Neuronal stem cell (in vitro differentiated cells): ENCODE measurements around the gene BPHL.
A peak's percentile ranks its signal among the peaks of the same experiment; 100 is the strongest.
"Not testable (repeated sequence)": the region's sequence is repeated elsewhere in the genome, so short reads cannot be mapped to it uniquely, and the experiment has no call there.

Source experiments
- DNase-seq: peaks from one replicate; pipeline ENCODE4 v3.0.0-alpha.2; 2013; ENCODE audit warnings: low spot score
- H2AFZ ChIP-seq: one replicate; pipeline ENCODE4 v1.6.1; 2013; ENCODE audit warnings: mild to moderate bottlenecking, low read length, inconsistent platforms
- H2AK5ac ChIP-seq: 2 replicates; pipeline ENCODE4 v1.6.1; 2013; ENCODE audit warnings: low read depth, mild to moderate bottlenecking, inconsistent platforms, low read length, moderate library complexity, mixed read lengths
- H2BK120ac ChIP-seq: 2 replicates; pipeline ENCODE4 v1.6.1; 2013; ENCODE audit warnings: low read depth, mild to moderate bottlenecking, inconsistent platforms, low read length, moderate library complexity, mixed read lengths
- H2BK12ac ChIP-seq: one replicate; pipeline ENCODE4 v1.6.1; 2013; ENCODE audit warnings: low read length, inconsistent platforms
- H2BK15ac ChIP-seq: 2 replicates; pipeline ENCODE4 v1.6.1; 2013; ENCODE audit warnings: mild to moderate bottlenecking, low read length, inconsistent platforms, mixed read lengths
- H2BK5ac ChIP-seq: one replicate; pipeline ENCODE4 v1.6.1; 2013; ENCODE audit warnings: inconsistent platforms, mild to moderate bottlenecking, low read length, moderate library complexity
- H3K14ac ChIP-seq: one replicate; pipeline ENCODE4 v1.6.1; 2013; ENCODE audit warnings: low read length, inconsistent platforms
- H3K18ac ChIP-seq: 2 replicates; pipeline ENCODE4 v1.6.1; 2013; ENCODE audit warnings: low read length, inconsistent platforms
- H3K23ac ChIP-seq: 2 replicates; pipeline ENCODE4 v1.6.1; 2013; ENCODE audit warnings: low read depth, mild to moderate bottlenecking, mixed read lengths, low read length, inconsistent platforms; ENCODE audit not compliant: poor library complexity
- H3K27ac ChIP-seq: replicated peaks from 3 replicates; pipeline ENCODE4 v1.5.1; 2013; ENCODE audit warnings: low read length, inconsistent platforms
- H3K27me3 ChIP-seq, 3 experiments: 2 replicates each; pipeline ENCODE4 v1.6.1; 2013; ENCODE audit warnings: low read length in 3 of 3, mild to moderate bottlenecking in 2 of 3, inconsistent platforms in 1 of 3, low read depth in 1 of 3, mixed read lengths in 1 of 3, moderate library complexity in 1 of 3; ENCODE audit not compliant: control insufficient read depth in 3 of 3, insufficient read depth in 3 of 3
- H3K36me3 ChIP-seq, 2 donors: replicated peaks in 1 of 2; 2 replicates each; pipeline ENCODE4 v1.6.1; 2013; ENCODE audit warnings: low read length in 2 of 2; ENCODE audit not compliant: control insufficient read depth in 2 of 2, insufficient read depth in 2 of 2
- H3K4ac ChIP-seq: 2 replicates; pipeline ENCODE4 v1.6.1; 2013; ENCODE audit warnings: inconsistent platforms, mild to moderate bottlenecking, low read length, moderate library complexity
- H3K4me1 ChIP-seq, 2 donors: 1 replicate in 1 of 2; 2 replicates in 1 of 2; pipeline ENCODE4 v1.6.1; 2013; ENCODE audit warnings: low read length in 2 of 2, low read depth in 1 of 2; ENCODE audit not compliant: control insufficient read depth in 2 of 2, insufficient read depth in 1 of 2
- H3K4me2 ChIP-seq: one replicate; pipeline ENCODE4 v1.6.1; 2013; ENCODE audit warnings: mild to moderate bottlenecking, low read length, inconsistent platforms; ENCODE audit not compliant: insufficient read depth, poor library complexity, severe bottlenecking
- H3K4me3 ChIP-seq, 2 donors: 2 replicates each; pipeline ENCODE4 v1.5.1; 2013; ENCODE audit warnings: low read length in 2 of 2, mild to moderate bottlenecking in 2 of 2, inconsistent platforms in 1 of 2, moderate library complexity in 1 of 2
- H3K79me1 ChIP-seq: one replicate; pipeline ENCODE4 v1.6.1; 2013; ENCODE audit warnings: low read depth, mild to moderate bottlenecking, inconsistent platforms, low read length, moderate library complexity
- H3K9ac ChIP-seq: one replicate; pipeline ENCODE4 v1.6.1; 2013; ENCODE audit warnings: mild to moderate bottlenecking, low read depth, low read length, inconsistent platforms; ENCODE audit not compliant: poor library complexity
- H3K9me3 ChIP-seq, 2 donors: replicated peaks in 1 of 2; 2 replicates each; pipeline versions ENCODE3 to v1.6.1; 2013; ENCODE audit warnings: low read length in 2 of 2, mild to moderate bottlenecking in 2 of 2, inconsistent platforms in 1 of 2, low read depth in 1 of 2, mixed read lengths in 1 of 2, moderate library complexity in 1 of 2; ENCODE audit not compliant: control insufficient read depth in 2 of 2, insufficient read depth in 1 of 2
- H4K8ac ChIP-seq: one replicate; pipeline ENCODE4 v1.6.1; 2013; ENCODE audit warnings: low read depth, mild to moderate bottlenecking, inconsistent platforms, low read length, moderate library complexity
- H4K91ac ChIP-seq: one replicate; pipeline ENCODE4 v1.6.1; 2013; ENCODE audit warnings: low read length, low read depth, mild to moderate bottlenecking, inconsistent platforms; ENCODE audit not compliant: poor library complexity
- WGBS, 2 donors: extraction: QIAGEN DNeasy Blood & Tissue Kit; methylation state at CpG; one replicate each; pipeline ENCODE4 v1.1.7; 2013; ENCODE audit warnings: missing lambda C conversion rate in 2 of 2, mixed read lengths in 1 of 2; ENCODE audit not compliant: insufficient read length in 2 of 2, insufficient replicate concordance in 1 of 2; ENCODE audit errors: extremely low coverage in 2 of 2; 5-methylcytosine and 5-hydroxymethylcytosine counted together

BPHL gene

DNA sequence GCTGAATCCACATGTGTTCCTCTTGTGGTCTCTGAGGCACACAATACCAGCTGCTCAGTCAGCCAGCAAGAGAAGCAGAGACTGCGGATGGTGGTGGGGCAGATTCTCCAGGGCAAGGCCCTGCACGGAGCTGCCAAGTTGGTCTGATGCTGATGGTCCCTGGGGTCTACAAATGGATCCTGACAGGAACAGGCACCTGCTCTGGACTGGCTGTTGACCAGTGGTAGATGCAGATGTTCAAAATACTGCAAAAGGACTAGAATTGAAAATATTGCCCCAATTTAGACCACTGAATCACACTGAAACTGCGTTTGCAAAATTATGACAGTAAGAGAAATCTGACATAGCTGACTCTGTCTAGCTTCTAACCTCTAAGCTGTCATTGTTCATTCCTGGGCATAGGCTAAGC is 68.5 kb downstream of the BPHL start:
- Histone ChIP-seq H4K8ac (no peak overlapping the region), H3K79me1 (no peaks in the 10 kb centered on the region), H3K27ac (no peak overlapping the region), H3K14ac (no peak overlapping the region), H3K18ac (peak overlapping the region; percentile 7), H3K4me2 (no peak overlapping the region), H2BK12ac (no peak overlapping the region), H4K91ac (no peak overlapping the region), H3K23ac (no peak overlapping the region), H3K4ac (no peak overlapping the region), H2AK5ac (no peak overlapping the region), H2AFZ (no peak overlapping the region), H2BK15ac (no peak overlapping the region), H3K9ac (no peak overlapping the region), H2BK120ac (no peak overlapping the region), H2BK5ac (no peak overlapping the region), H3K27me3 (no peaks in the 10 kb centered on the region), H3K36me3 (peaks cover 0 to 53% of the 10 kb centered on the region in 2 donors), H3K4me3 (no peak overlapping the region), H3K9me3 (peaks cover 7 to 24% of the 10 kb centered on the region in 2 donors), H3K4me1 (peaks cover 0 to 3% of the 10 kb centered on the region in 2 donors)
- WGBS, 2 donors: no CpG with 5 or more reads among the region's 3 CpGs
- DNase-seq: no peak

DNA sequence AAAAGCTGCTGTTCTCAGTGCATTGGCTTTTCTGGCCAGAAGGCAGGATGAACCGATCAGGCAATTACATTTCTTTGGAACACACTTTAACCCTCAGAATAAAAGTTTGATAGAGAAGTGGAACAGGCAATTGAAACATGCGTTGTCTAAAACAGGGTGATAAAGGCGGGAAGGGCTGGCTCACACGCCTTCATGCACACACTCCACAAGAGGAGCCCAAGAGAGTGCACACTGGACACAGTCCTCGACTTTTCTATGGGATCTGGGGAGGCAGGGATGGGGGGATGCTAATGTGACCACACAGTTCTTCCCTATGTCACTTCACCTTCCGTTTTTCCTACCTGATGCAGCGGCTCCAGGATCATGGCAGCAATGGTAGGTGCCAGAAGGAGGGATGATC is 69.8 kb downstream of the BPHL start:
- H3K4me3 ChIP-seq: no peak overlapping the region
- H3K27me3 ChIP-seq: no peaks in the 10 kb centered on the region
- no peak overlapping the region for H4K8ac ChIP-seq
- H3K9ac ChIP-seq: no peak overlapping the region
- H2AFZ ChIP-seq: no peak overlapping the region
- H3K14ac ChIP-seq: no peak overlapping the region
- no peak overlapping the region for H3K4ac ChIP-seq
- H2BK12ac ChIP-seq: no peak overlapping the region
- H3K36me3 ChIP-seq: peaks cover 0 to 47% of the 10 kb centered on the region in 2 donors
- H2BK15ac ChIP-seq: no peak overlapping the region
- no peak overlapping the region for H4K91ac ChIP-seq
- no peak overlapping the region for H2AK5ac ChIP-seq
- H2BK120ac ChIP-seq: no peak overlapping the region
- no peak overlapping the region for H3K18ac ChIP-seq
- peaks cover 7 to 23% of the 10 kb centered on the region in 2 donors for H3K9me3 ChIP-seq
- no peak for DNase-seq
- H3K4me1 ChIP-seq: peaks cover 5 to 7% of the 10 kb centered on the region in 2 donors
- no peaks in the 10 kb centered on the region for H3K79me1 ChIP-seq
- no peak overlapping the region for H3K27ac ChIP-seq
- H2BK5ac ChIP-seq: no peak overlapping the region
- no peak overlapping the region for H3K4me2 ChIP-seq
- WGBS, 2 donors: no CpG with 5 or more reads among the region's 7 CpGs
- no peak overlapping the region for H3K23ac ChIP-seq

DNA sequence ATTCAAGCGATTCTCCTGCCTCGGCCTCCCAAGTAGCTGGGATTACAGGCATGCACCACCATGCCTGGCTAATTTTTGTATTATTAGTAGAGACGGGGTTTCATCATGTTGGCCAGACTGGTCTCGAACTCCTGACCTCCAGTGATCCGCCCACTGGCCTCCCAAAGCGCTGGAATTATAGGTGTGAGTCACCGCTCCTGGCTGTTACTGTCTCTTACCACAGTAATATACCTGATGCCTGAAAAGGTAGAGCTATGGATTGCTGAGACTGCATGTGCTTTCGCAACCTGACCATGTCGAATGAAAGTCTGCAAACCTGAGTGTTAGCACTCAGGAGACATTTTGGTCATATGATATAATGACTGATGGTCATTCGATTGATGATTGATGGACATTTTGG is 70.7 kb downstream of the BPHL start:
- not testable (repeated sequence) for H3K4ac ChIP-seq, H3K14ac ChIP-seq, H4K91ac ChIP-seq, H2BK12ac ChIP-seq, DNase-seq, H3K27ac ChIP-seq, H2AFZ ChIP-seq, H3K23ac ChIP-seq, H3K18ac ChIP-seq, H3K9ac ChIP-seq, H2BK15ac ChIP-seq, H3K79me1 ChIP-seq, H3K27me3 ChIP-seq, H2BK5ac ChIP-seq, H2BK120ac ChIP-seq, H4K8ac ChIP-seq, H3K4me3 ChIP-seq, H3K4me2 ChIP-seq, H2AK5ac ChIP-seq
- Histone ChIP-seq H3K36me3 (peaks cover 0 to 39% of the 10 kb centered on the region in 2 donors), H3K9me3 (peaks cover 4 to 15% of the 10 kb centered on the region in 2 donors), H3K4me1 (peaks cover 8 to 11% of the 10 kb centered on the region in 2 donors)
- no CpG with 5 or more reads among the region's 10 CpGs for WGBS, 2 donors

DNA sequence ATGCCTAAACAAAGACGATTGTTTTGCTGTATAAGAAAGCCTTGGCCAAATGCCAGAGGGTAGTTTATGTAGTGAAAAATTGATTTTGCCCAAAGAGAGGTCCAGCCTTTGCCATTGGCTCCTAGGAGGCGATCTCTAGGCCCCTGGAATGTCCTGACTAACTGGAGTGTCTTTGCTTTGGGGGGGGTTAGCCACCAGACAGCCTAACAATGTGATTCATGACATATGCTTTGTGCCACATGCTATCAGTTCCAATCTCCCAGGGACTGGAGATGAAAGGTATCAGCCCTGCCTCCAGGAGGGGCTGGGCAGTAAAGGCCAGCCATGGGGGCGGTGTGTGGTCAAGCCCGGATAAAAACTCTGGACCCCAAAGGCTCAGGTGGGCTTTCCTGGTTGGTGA is 71.5 kb downstream of the BPHL start:
- H3K14ac ChIP-seq: no peak overlapping the region
- H2BK15ac ChIP-seq: no peak overlapping the region
- no peak overlapping the region for H2BK5ac ChIP-seq
- H3K27me3 ChIP-seq: no peaks in the 10 kb centered on the region
- H3K4me1 ChIP-seq: peaks cover 13 to 16% of the 10 kb centered on the region in 2 donors
- H2BK12ac ChIP-seq: no peak overlapping the region
- no peak overlapping the region for H2AK5ac ChIP-seq
- no CpG with 5 or more reads among the region's 4 CpGs for WGBS, 2 donors
- H3K4ac ChIP-seq: no peak overlapping the region
- no peak for DNase-seq
- no peak overlapping the region for H2AFZ ChIP-seq
- no peak overlapping the region for H3K27ac ChIP-seq
- no peak overlapping the region for H3K4me3 ChIP-seq
- H3K79me1 ChIP-seq: no peaks in the 10 kb centered on the region
- no peak overlapping the region for H3K18ac ChIP-seq
- no peak overlapping the region for H3K4me2 ChIP-seq
- H3K23ac ChIP-seq: no peak overlapping the region
- no peak overlapping the region for H4K91ac ChIP-seq
- no peak overlapping the region for H3K9ac ChIP-seq
- H3K9me3 ChIP-seq: peaks cover 2 to 12% of the 10 kb centered on the region in 2 donors
- no peak overlapping the region for H2BK120ac ChIP-seq
- no peak overlapping the region for H4K8ac ChIP-seq
- H3K36me3 ChIP-seq: peaks cover 0 to 39% of the 10 kb centered on the region in 2 donors
